AG04450 (cell line): ENCODE data around the gene BPIFB1. TPM values are rescaled to one million over a fixed set of nuclear protein-coding genes. Genes with fewer than 3 reads are reported as not detected.

ENCODE experiments used
- CTCF ChIA-PET: fragments of 300-600, 350-600 bp; formaldehyde crosslinking; extraction: SDS; loops from one replicate; lab custom pipeline; 2022; ENCODE audit warnings: antibody characterized with exemption, inconsistent platforms; lab: Charles Lee
- POLR2A ChIA-PET: fragments of 350-600 bp; formaldehyde crosslinking; extraction: SDS; loops from one replicate; lab custom pipeline; 2021; ENCODE audit warnings: antibody characterized with exemption, inconsistent platforms; lab: Yijun Ruan, JAX
- DNase-seq: peaks from one replicate; pipeline ENCODE4 v3.0.0-alpha.2; 2011; ENCODE audit warnings: low read depth, low spot score
- H3K27ac ChIP-seq: one replicate; pipeline ENCODE4 v1.5.1; 2012; ENCODE audit warnings: low read depth, low read length, control low read depth
- H3K27me3 ChIP-seq: one replicate; pipeline ENCODE4 v1.6.0; 2012; ENCODE audit warnings: low read length; ENCODE audit not compliant: control insufficient read depth, insufficient read depth
- H3K4me3 ChIP-seq: 2 replicates; pipeline ENCODE4 v1.5.1; 2011; ENCODE audit warnings: mild to moderate bottlenecking, low read depth, low read length, control low read depth
- H3K9me3 ChIP-seq: 2 replicates; pipeline ENCODE4 v1.5.1; 2012; ENCODE audit warnings: low read length; ENCODE audit not compliant: control insufficient read depth, insufficient read depth
- CTCF ChIP-seq: IDR thresholded peaks from 2 replicates; pipeline ENCODE4 v1.5.1; 2011; ENCODE audit warnings: low read depth, low read length, control low read depth, inconsistent platforms
- polyA plus RNA-seq: library from polyadenylated mRNA; depleted of rRNA; stranded (reverse); fragments of >200 nt; gene quantifications from 2 replicates; pipeline ENCODE4 v1.2.3, GENCODE V29; 2011

Gene BPIFB1
- polyA plus RNA-seq, 1 experiment, result not detected

GRCh38 chr20:33316343-33316742 is 33.3 kb downstream of the BPIFB1 start:
- Histone ChIP-seq H3K27ac (no peak overlapping the region), H3K27me3 (peaks cover 22% of the 10 kb centered on the region), H3K9me3 (no peaks in the 10 kb centered on the region), H3K4me3 (no peak overlapping the region)
- no peak for DNase-seq
- CTCF ChIA-PET, result no interaction called here
- TF ChIP-seq CTCF, result no peak
- POLR2A ChIA-PET, result no interaction called here

GRCh38 chr20:33316958-33317357 is 33.9 kb downstream of the BPIFB1 start:
- H3K27me3 ChIP-seq, result peaks cover 20% of the 10 kb centered on the region
- no peak overlapping the region for H3K27ac ChIP-seq
- no peak for DNase-seq
- no peak overlapping the region for H3K4me3 ChIP-seq
- no peaks in the 10 kb centered on the region for H3K9me3 ChIP-seq
- ChIA-PET POLR2A (no interaction called here), CTCF (no interaction called here)
- TF ChIP-seq CTCF, result no peak

GRCh38 chr20:33317424-33318095 is 34.5 kb downstream of the BPIFB1 start:
- no peak overlapping the region for H3K4me3 ChIP-seq
- no peak for TF ChIP-seq CTCF
- POLR2A ChIA-PET, result no interaction called here
- H3K9me3 ChIP-seq, result no peaks in the 10 kb centered on the region
- peaks cover 20% of the 10 kb centered on the region for H3K27me3 ChIP-seq
- CTCF ChIA-PET, result no interaction called here
- no peak overlapping the region for H3K27ac ChIP-seq
- DNase-seq, result no peak

GRCh38 chr20:33318096-33318429 is 35.0 kb downstream of the BPIFB1 start:
- Histone ChIP-seq H3K27ac (no peak overlapping the region), H3K9me3 (no peaks in the 10 kb centered on the region), H3K4me3 (no peak overlapping the region), H3K27me3 (peaks cover 20% of the 10 kb centered on the region)
- DNase-seq, result no peak
- no peak for TF ChIP-seq CTCF
- ChIA-PET POLR2A (no interaction called here), CTCF (no interaction called here)

GRCh38 chr20:33320006-33320405 is 37.0 kb downstream of the BPIFB1 start:
- CTCF ChIA-PET, result no interaction called here
- Histone ChIP-seq H3K9me3 (no peaks in the 10 kb centered on the region), H3K27ac (no peak overlapping the region), H3K4me3 (no peak overlapping the region), H3K27me3 (peaks cover 21% of the 10 kb centered on the region)
- no peak for TF ChIP-seq CTCF
- POLR2A ChIA-PET, result no interaction called here
- DNase-seq, result no peak
